Measurements from ENCODE around the gene SMAD3. TPM values are rescaled to one million over a fixed set of nuclear protein-coding genes. Genes with fewer than 3 reads are reported as not detected.

The SMAD3 gene
- total RNA-seq, 1 experiment from 2014 or later = 89.2 TPM

GRCh38 chr15:67076147-67076843, 10.9 kb downstream of the SMAD3 start (continued):
- no peak for TF ChIP-seq FOSL1 (IDR thresholded peaks at IDR 0.05; ENCODE audit: low read depth)
- TF ChIP-seq MAX (IDR thresholded peaks at IDR 0.05) = no peak
- TF ChIP-seq JUND (IDR thresholded peaks at IDR 0.05) = no peak

- H4K20me1 ChIP-seq (ENCODE audit: insufficient read depth) = peaks cover 5% of the 10 kb centered on the region; the same call in 1 of the 2 replicates
- POLR2A ChIA-PET = interaction anchor here (1.4 kb wide), 1 partner anchor 50 kb away, joined by 3 read pairs; no protein-coding TSS in a partner anchor
- H3K9me3 ChIP-seq (ENCODE audit: control insufficient read depth in 1 of 2, insufficient read depth in 1 of 2, low read depth in 1 of 2, low read length in 2 of 2) = no peaks in the 10 kb centered on the region
- H3K27me3 ChIP-seq (ENCODE audit: insufficient read depth, low read length) = no peaks in the 10 kb centered on the region
- H3K9me2 ChIP-seq (ENCODE audit: insufficient read depth) = no peaks in the 10 kb centered on the region
- ATAC-seq (no peak), DNase-seq (ENCODE audit: low read depth, low spot score) (no peak)
- H3K36me3 ChIP-seq (ENCODE audit: control insufficient read depth in 1 of 2, insufficient read depth in 2 of 2, low read length in 2 of 2) = peaks cover 0 to 53% of the 10 kb centered on the region in 2 experiments; a peak in 2 of 4 replicates
- H2AFZ ChIP-seq (ENCODE audit: low read depth, low read length, poor library complexity, severe bottlenecking) = no peak overlapping the region
- H3K4me1 ChIP-seq (ENCODE audit: control insufficient read depth in 1 of 2, insufficient read depth in 2 of 2, low read length in 2 of 2) = peaks cover 90 to 98% of the 10 kb centered on the region in 2 experiments
- no peak overlapping the region for H3K4me3 ChIP-seq (replicated peaks in 1 of 2; ENCODE audit: low read depth in 1 of 2, low read length in 2 of 2)
- H3K27ac ChIP-seq (ENCODE audit: low read depth, low read length) = peak overlapping the region; percentile 16; the same call in 1 of the 2 replicates
- CTCF ChIA-PET = interaction anchor here (1.0 kb wide), 1 partner anchor 10 kb away, joined by 3 read pairs; no protein-coding TSS in a partner anchor
- TF ChIP-seq CTCF (IDR thresholded peaks at IDR 0.05 in 2 of 3, conservative IDR thresholded peaks at IDR 0.05 in 1 of 3; ENCODE audit: borderline replicate concordance in 1 of 3, insufficient read depth in 1 of 3, low read depth in 2 of 3, low read length in 2 of 3) = no peak
- TF ChIP-seq SRF (IDR thresholded peaks at IDR 0.05; ENCODE audit: low read depth) = no peak
- TF ChIP-seq FOSL1 (IDR thresholded peaks at IDR 0.05; ENCODE audit: low read depth) = 0 out of 2 replicates have a peak, but pooled peaks have one; percentile 7
- TF ChIP-seq POLR2AphosphoS5 (IDR thresholded peaks at IDR 0.05; ENCODE audit: low read depth, low read length) = no peak
- RAD21 ChIA-PET (ENCODE audit: low non-redundant PET in 1 of 2, low total read pairs in 2 of 2, uncharacterized antibody in 2 of 2, unreplicated experiment in 2 of 2) = no interaction called here
- H3K9ac ChIP-seq (ENCODE audit: low read length) = peak overlapping the region; percentile 38
- no TSS peak for BruUV-seq (replicated peaks)
- H3K79me2 ChIP-seq (ENCODE audit: insufficient read depth, low read length) = peaks cover 100% of the 10 kb centered on the region
- peak overlapping the region; percentile 59 for H3K4me2 ChIP-seq (ENCODE audit: low read length)
- intact Hi-C loops (cut with micrococcal nuclease) = no loop called here
These were observed 12.3 kb downstream of the SMAD3 start for GRCh38 chr15:67077641-67078215.
